PC-3 (cell line): ENCODE results near the gene SLC13A3. TPM values are rescaled to one million over a fixed set of nuclear protein-coding genes. Genes with fewer than 3 reads are reported as not detected.

Experiments used
- ATAC-seq: fragments of 200-7000 bp; cut with Tn5 transposase; 2 replicates; pipeline ENCODE4 v1.9.1; 2020; ENCODE audit warnings: mild to moderate bottlenecking, moderate library complexity
- BruUV-seq: library from RNA; stranded (reverse); fragments of 400-500 nt; replicated peaks from 2 replicates; lab custom pipeline; 2021; lab: Mats Ljungman, UMichigan
- CTCF ChIA-PET: fragments of 300-600 bp; sonication (Branson Sonifier 250); formaldehyde crosslinking; loops from one replicate; lab custom pipeline; 2022; ENCODE audit warnings: antibody characterized with exemption; lab: Charles Lee
- POLR2A ChIA-PET: fragments of 300-600 bp; sonication (Branson Sonifier 250); formaldehyde crosslinking; loops from one replicate; lab custom pipeline; 2022; ENCODE audit warnings: antibody characterized with exemption; ENCODE audit not compliant: unreplicated experiment; lab: Charles Lee
- DNase-seq: peaks from one replicate; pipeline ENCODE4 v3.0.0-alpha.2; 2015
- H2AFZ ChIP-seq: fragments of 300-600 bp; sonication (generic); 2 replicates; pipeline ENCODE4 v1.6.0; 2016; ENCODE audit warnings: antibody characterized with exemption, low read length
- H3F3A ChIP-seq: fragments of 300-600 bp; sonication (generic); one replicate; pipeline ENCODE4 v1.6.0; 2017; ENCODE audit warnings: antibody characterized with exemption, low read length, control low read depth, mild to moderate bottlenecking; ENCODE audit not compliant: unreplicated experiment
- H3K27ac ChIP-seq: fragments of 300-600 bp; sonication (generic); 2 replicates; pipeline ENCODE4 v1.5.1; 2016; ENCODE audit warnings: mild to moderate bottlenecking, low read length
- H3K27me3 ChIP-seq: fragments of 300-600 bp; sonication (generic); 2 replicates; pipeline ENCODE4 v1.6.1; 2016; ENCODE audit warnings: low read length, mixed read lengths
- H3K36me3 ChIP-seq: fragments of 300-600 bp; sonication (generic); 2 replicates; pipeline ENCODE4 v1.6.1; 2016; ENCODE audit warnings: low read depth, mixed run types, low read length, mixed read lengths
- H3K4me1 ChIP-seq: fragments of 300-600 bp; sonication (generic); 2 replicates; pipeline ENCODE4 v1.5.1; 2016; ENCODE audit warnings: low read length; ENCODE audit not compliant: insufficient read depth
- H3K4me2 ChIP-seq: fragments of 300-600 bp; sonication (generic); 2 replicates; pipeline ENCODE4 v1.6.0; 2016; ENCODE audit warnings: low read length
- H3K4me3 ChIP-seq: fragments of 300-600 bp; sonication (generic); 2 replicates; pipeline ENCODE4 v1.5.1; 2016; ENCODE audit warnings: mild to moderate bottlenecking, low read length, mixed read lengths
- H3K79me2 ChIP-seq: fragments of 300-600 bp; sonication (generic); 2 replicates; pipeline ENCODE4 v1.6.1; 2017; ENCODE audit warnings: low read length, mixed read lengths
- H3K9ac ChIP-seq: fragments of 300-600 bp; sonication (generic); 2 replicates; pipeline ENCODE4 v1.6.0; 2016; ENCODE audit warnings: mild to moderate bottlenecking, low read length
- H3K9me2 ChIP-seq: fragments of 300-600 bp; sonication (generic); replicated peaks from 2 replicates; pipeline ENCODE4 v1.6.1; 2016; ENCODE audit warnings: mixed run types, low read length, mixed read lengths
- H3K9me3 ChIP-seq: fragments of 300-600 bp; sonication (generic); 2 replicates; pipeline ENCODE4 v1.6.1; 2016; ENCODE audit warnings: low read length, mixed read lengths
- H4K20me1 ChIP-seq: fragments of 300-600 bp; sonication (generic); 2 replicates; pipeline ENCODE4 v1.6.1; 2016; ENCODE audit warnings: low read length, mixed read lengths
- CTCF ChIP-seq: fragments of 300-600 bp; sonication (generic); conservative IDR thresholded peaks from 2 replicates; pipeline ENCODE4 v1.5.1; 2017; ENCODE audit warnings: antibody characterized with exemption, low read depth, mild to moderate bottlenecking, low read length
- EZH2 ChIP-seq: fragments of 300-600 bp; sonication (generic); IDR thresholded peaks from one replicate; pipeline ENCODE4 v1.6.1; 2017; ENCODE audit warnings: antibody characterized with exemption, mild to moderate bottlenecking, low read length; ENCODE audit not compliant: unreplicated experiment
- EZH2phosphoT487 ChIP-seq: fragments of 300-600 bp; sonication (generic); IDR thresholded peaks from 2 replicates; pipeline ENCODE4 v1.6.1; 2018; ENCODE audit warnings: mild to moderate bottlenecking, antibody characterized with exemption, low read length, borderline replicate concordance
- intact Hi-C: fragments of 100-400 bp; cut with micrococcal nuclease; formaldehyde crosslinking; loops from 2 replicates; pipeline ENCODE4 v1.9.0; 2023
- total RNA-seq: library from RNA; depleted of rRNA; stranded (reverse); fragments of >200 nt; gene quantifications from 2 replicates; pipeline ENCODE4 v1.2.3, GENCODE V29; 2014

Gene SLC13A3
- total RNA-seq, 1 experiment from 2014 or later = not detected

- no peak overlapping the region for H3K27ac ChIP-seq
- no peak overlapping the region for H3K4me2 ChIP-seq
- peaks cover 13% of the 10 kb centered on the region for H3K36me3 ChIP-seq
- CTCF ChIA-PET = interaction anchor here (0.7 kb wide), 1 partner anchor 9 kb away, joined by 5 read pairs; no protein-coding TSS in a partner anchor
- DNase-seq = peak; percentile 87
- H3F3A ChIP-seq = no peaks in the 10 kb centered on the region
- ATAC-seq = peak; percentile 69
- H3K9me2 ChIP-seq = no peaks in the 10 kb centered on the region
- H3K4me3 ChIP-seq = no peak overlapping the region
- H2AFZ ChIP-seq = no peak overlapping the region
- no peaks in the 10 kb centered on the region for H3K9me3 ChIP-seq
- no peaks in the 10 kb centered on the region for H3K4me1 ChIP-seq
- H3K79me2 ChIP-seq = peaks cover 18% of the 10 kb centered on the region
- TF ChIP-seq EZH2 (no peak), CTCF (peak; percentile 92), EZH2phosphoT487 (no peak)
- H3K27me3 ChIP-seq = no peaks in the 10 kb centered on the region
- H4K20me1 ChIP-seq = 0 out of 2 replicates have a peak, but pooled peaks cover 6% of the 10 kb centered on the region
- intact Hi-C loops = loop anchor here (1.0 to 2.0 kb wide), 2 partner anchors 118 to 160 kb away; no protein-coding TSS in a partner anchor
- BruUV-seq = no TSS peak
- POLR2A ChIA-PET = no interaction called here
- no peak overlapping the region for H3K9ac ChIP-seq
These were observed 30.0 kb upstream of the SLC13A3 start for GRCh38 chr20:46681032-46681854.

- H4K20me1 ChIP-seq = 0 out of 2 replicates have a peak, but pooled peaks cover 6% of the 10 kb centered on the region
- H3K36me3 ChIP-seq = peaks cover 9% of the 10 kb centered on the region
- H3K27ac ChIP-seq = no peak overlapping the region
- DNase-seq = no peak
- H3K4me2 ChIP-seq = no peak overlapping the region
- ATAC-seq = no peak
- no peaks in the 10 kb centered on the region for H3K9me2 ChIP-seq
- ChIA-PET CTCF (interaction anchor here (0.7 kb wide), 1 partner anchor 9 kb away, joined by 5 read pairs; no protein-coding TSS in a partner anchor), POLR2A (no interaction called here)
- no TSS peak for BruUV-seq
- TF ChIP-seq EZH2phosphoT487 (no peak), EZH2 (no peak), CTCF (no peak)
- intact Hi-C loops = loop anchor here (1.0 to 2.0 kb wide), 2 partner anchors 118 to 159 kb away; no protein-coding TSS in a partner anchor
- H3K9ac ChIP-seq = no peak overlapping the region
- H3K4me1 ChIP-seq = no peaks in the 10 kb centered on the region
- no peak overlapping the region for H2AFZ ChIP-seq
- H3K27me3 ChIP-seq = no peaks in the 10 kb centered on the region
- H3K79me2 ChIP-seq = peaks cover 12% of the 10 kb centered on the region
- no peaks in the 10 kb centered on the region for H3F3A ChIP-seq
- H3K9me3 ChIP-seq = no peaks in the 10 kb centered on the region
- H3K4me3 ChIP-seq = no peak overlapping the region
These were observed 29.4 kb upstream of the SLC13A3 start for GRCh38 chr20:46680684-46681031.

- BruUV-seq = no TSS peak
- DNase-seq (no peak), ATAC-seq (no peak)
- Histone ChIP-seq H3K36me3 (no peaks in the 10 kb centered on the region), H3K27me3 (no peaks in the 10 kb centered on the region), H3K79me2 (no peaks in the 10 kb centered on the region), H3F3A (no peaks in the 10 kb centered on the region), H3K9me2 (no peaks in the 10 kb centered on the region), H3K4me3 (no peak overlapping the region), H2AFZ (no peak overlapping the region), H3K9ac (no peak overlapping the region), H4K20me1 (no peaks in the 10 kb centered on the region), H3K27ac (no peak overlapping the region), H3K9me3 (no peaks in the 10 kb centered on the region), H3K4me1 (no peaks in the 10 kb centered on the region), H3K4me2 (no peak overlapping the region)
- CTCF ChIA-PET = no interaction called here
- POLR2A ChIA-PET = no interaction called here
- intact Hi-C loops = no loop called here
- TF ChIP-seq EZH2 = no peak
- no peak for TF ChIP-seq EZH2phosphoT487
- TF ChIP-seq CTCF = no peak
These were observed 27.3 kb upstream of the SLC13A3 start for GRCh38 chr20:46678516-46678915.
